ENCODE measurements around the gene UBE2D1. TPM values are rescaled to one million over a fixed set of nuclear protein-coding genes. Genes with fewer than 3 reads are reported as not detected.
A peak's percentile ranks its signal among the peaks of the same experiment; 100 is the strongest.

Gene UBE2D1
- total and polyA plus RNA-seq, 2 donors (not counting 3 experiments of a cell fraction or from before 2014, with no cell fraction given), result 13.5 to 14.5 TPM

DNA sequence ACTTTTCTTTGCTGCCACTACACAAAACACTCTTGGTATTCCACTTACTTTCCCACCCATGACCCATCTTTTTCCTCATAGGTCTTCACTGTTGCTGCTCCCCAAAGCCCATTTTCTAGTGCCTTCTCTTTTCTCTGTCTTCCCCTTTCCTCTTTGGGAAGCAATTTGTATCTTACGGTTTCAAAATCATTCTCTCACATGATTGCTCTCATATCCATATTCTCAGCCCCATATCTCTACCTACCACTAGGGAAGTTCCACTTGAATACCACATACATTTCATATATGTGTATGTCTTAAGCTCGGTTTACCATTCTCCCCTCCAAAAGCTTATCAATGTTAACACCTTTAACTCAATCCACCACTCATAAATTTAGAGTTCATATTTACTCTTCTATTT, 3.2 kb upstream of the UBE2D1 start:
- POLR2A ChIA-PET, result no interaction called here
- no peaks in the 10 kb centered on the region for H4K20me1 ChIP-seq (replicated peaks; ENCODE audit: control insufficient read depth, extremely low read depth, insufficient read depth, low read length)
- DNase-seq (ENCODE audit: low read depth, low spot score) (no peak), FAIRE-seq (no peak)
- intact Hi-C loops (cut with micrococcal nuclease), result no loop called here
- peaks cover 18 to 35% of the 10 kb centered on the region in 2 experiments for H3K27me3 ChIP-seq (ENCODE audit: control insufficient read depth in 2 of 2, insufficient read depth in 2 of 2, low read length in 2 of 2)
- no peaks in the 10 kb centered on the region for H3K9me1 ChIP-seq (replicated peaks; ENCODE audit: control insufficient read depth, extremely low read depth, insufficient read depth, low read length)
- H3K4me3 ChIP-seq (replicated peaks in 1 of 3; ENCODE audit: insufficient read depth in 1 of 3, low read depth in 1 of 3, low read length in 3 of 3), result no peak overlapping the region
- H3K36me3 ChIP-seq (ENCODE audit: control insufficient read depth in 2 of 2, extremely low read depth in 1 of 2, insufficient read depth in 2 of 2, low read length in 2 of 2), result no peaks in the 10 kb centered on the region
- TF ChIP-seq JUN (IDR thresholded peaks at IDR 0.05; ENCODE audit: borderline replicate concordance, insufficient read depth, insufficient read length, low read depth) (no peak), MAX (IDR thresholded peaks at IDR 0.05; ENCODE audit: insufficient read depth, insufficient read length) (no peak), POLR2AphosphoS5 (IDR thresholded peaks at IDR 0.05; ENCODE audit: insufficient read depth, low read depth, low read length) (no peak), EZH2 (IDR thresholded peaks at IDR 0.05; ENCODE audit: borderline replicate concordance, low read depth, low read length, severe bottlenecking) (no peak), GATA2 (IDR thresholded peaks at IDR 0.05; ENCODE audit: insufficient read depth, insufficient read length, low read depth, low read length) (no peak)
- H3K9me3 ChIP-seq (replicated peaks; ENCODE audit: control insufficient read depth, insufficient read depth, low read length), result no peaks in the 10 kb centered on the region
- no peak overlapping the region for H3K27ac ChIP-seq (ENCODE audit: insufficient read depth, low read depth, low read length)
- H2AFZ ChIP-seq (ENCODE audit: low read depth, low read length), result no peak overlapping the region
- no TSS peak for BruUV-seq (replicated peaks)
- H3K79me2 ChIP-seq (ENCODE audit: control insufficient read depth, insufficient read depth, low read length), result peaks cover 10% of the 10 kb centered on the region
- dilution Hi-C loops (cut with MboI; ENCODE audit: extremely low pct_ligation_motif_present, low sequenced_read_pairs), result no loop called here
- H3K4me1 ChIP-seq (ENCODE audit: control insufficient read depth, extremely low read depth, insufficient read depth, low read length), result peaks cover 5% of the 10 kb centered on the region
- H3K9ac ChIP-seq (replicated peaks; ENCODE audit: extremely low read depth, insufficient read depth, low read length), result no peak overlapping the region
- H3K4me2 ChIP-seq (ENCODE audit: insufficient read depth, low read length), result no peak overlapping the region
- CTCF ChIA-PET, result interaction anchor here (0.9 kb wide), 1 partner anchor 28 kb away, joined by 3 read pairs; no protein-coding TSS in a partner anchor

DNA sequence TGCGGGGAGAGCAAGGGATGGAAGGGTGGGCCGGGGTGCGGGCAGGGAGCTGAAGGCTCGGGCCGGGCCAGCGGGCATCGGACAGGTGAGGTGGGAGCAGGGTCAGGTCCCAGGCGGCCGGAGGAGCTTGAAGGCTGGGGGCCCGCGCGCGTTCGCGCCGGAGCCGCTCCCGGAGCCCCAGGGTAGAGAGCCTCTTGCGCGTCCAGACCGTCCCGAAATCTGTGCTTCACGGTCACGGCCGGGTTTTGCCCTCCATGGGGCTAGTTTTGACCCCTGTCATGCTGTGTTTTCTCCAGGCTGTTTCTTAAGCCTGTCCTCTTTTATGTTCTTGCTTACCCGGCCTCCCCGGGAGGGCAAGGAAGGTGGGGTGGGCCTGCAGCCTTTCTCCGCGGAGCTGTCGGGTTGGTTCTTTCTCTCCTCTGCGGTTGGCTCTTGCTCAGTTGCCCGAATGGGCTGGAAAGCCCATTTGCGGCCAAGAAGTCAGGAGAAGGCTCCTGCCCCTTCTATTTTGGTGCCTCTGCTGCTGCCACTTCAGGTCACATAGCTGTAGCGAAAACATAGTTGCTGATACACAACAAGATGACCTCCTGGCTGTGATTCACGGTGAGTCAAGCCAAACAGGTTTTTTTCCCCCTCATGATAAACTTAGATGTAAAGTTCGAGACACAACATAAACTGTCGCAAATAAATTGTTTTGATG, 650 bp downstream of the UBE2D1 start:
- Histone ChIP-seq H3K4me1 (ENCODE audit: control insufficient read depth, extremely low read depth, insufficient read depth, low read length) (peaks cover 5% of the 10 kb centered on the region), H3K79me2 (ENCODE audit: control insufficient read depth, insufficient read depth, low read length) (peaks cover 34% of the 10 kb centered on the region), H4K20me1 (replicated peaks; ENCODE audit: control insufficient read depth, extremely low read depth, insufficient read depth, low read length) (no peaks in the 10 kb centered on the region), H3K9me3 (replicated peaks; ENCODE audit: control insufficient read depth, insufficient read depth, low read length) (no peaks in the 10 kb centered on the region), H3K27ac (ENCODE audit: insufficient read depth, low read depth, low read length) (peak overlapping the region; percentile 48), H2AFZ (ENCODE audit: low read depth, low read length) (peak overlapping the region; percentile 94), H3K36me3 (ENCODE audit: control insufficient read depth in 2 of 2, extremely low read depth in 1 of 2, insufficient read depth in 2 of 2, low read length in 2 of 2) (no peaks in the 10 kb centered on the region), H3K9ac (replicated peaks; ENCODE audit: extremely low read depth, insufficient read depth, low read length) (peak overlapping the region; percentile 82), H3K27me3 (ENCODE audit: control insufficient read depth in 2 of 2, insufficient read depth in 2 of 2, low read length in 2 of 2) (peaks cover 16 to 17% of the 10 kb centered on the region in 2 experiments), H3K9me1 (replicated peaks; ENCODE audit: control insufficient read depth, extremely low read depth, insufficient read depth, low read length) (no peaks in the 10 kb centered on the region), H3K4me3 (replicated peaks in 1 of 3; ENCODE audit: insufficient read depth in 1 of 3, low read depth in 1 of 3, low read length in 3 of 3) (peak overlapping the region; percentile 65 to 82 (median 73)), H3K4me2 (ENCODE audit: insufficient read depth, low read length) (peak overlapping the region; percentile 87)
- BruUV-seq (replicated peaks), result TSS peak; percentile 40
- CTCF ChIA-PET, result interaction anchor here (0.8 to 1.2 kb wide), 3 partner anchors 35 to 61 kb away, joined by 3 to 4 read pairs (median 3); no protein-coding TSS in a partner anchor
- DNase-seq (ENCODE audit: low read depth, low spot score) (peak; percentile 63), FAIRE-seq (no peak)
- intact Hi-C loops (cut with micrococcal nuclease) (loop anchor here (1.0 kb wide), 1 partner anchor 66 kb away; the partner anchor contains the start of gene CISD1), dilution Hi-C loops (cut with MboI; ENCODE audit: extremely low pct_ligation_motif_present, low sequenced_read_pairs) (no loop called here)
- TF ChIP-seq FOS (IDR thresholded peaks at IDR 0.05; ENCODE audit: borderline replicate concordance, insufficient read depth, low read length), result peak; percentile 80
- peak; percentile 18 for TF ChIP-seq JUN (IDR thresholded peaks at IDR 0.05; ENCODE audit: borderline replicate concordance, insufficient read depth, insufficient read length, low read depth)
- TF ChIP-seq MYC (IDR thresholded peaks at IDR 0.05; ENCODE audit: low read depth, low read length), result no peak
- TF ChIP-seq POLR2AphosphoS5 (IDR thresholded peaks at IDR 0.05; ENCODE audit: insufficient read depth, low read depth, low read length), result no peak
- POLR2A ChIA-PET, result interaction anchor here (1.4 kb wide), 2 partner anchors 50 to 67 kb away, joined by 6 read pairs; partner anchors contain the start of genes CISD1, IPMK and TFAM
